ENCODE data around the gene KIFBP.

DNA sequence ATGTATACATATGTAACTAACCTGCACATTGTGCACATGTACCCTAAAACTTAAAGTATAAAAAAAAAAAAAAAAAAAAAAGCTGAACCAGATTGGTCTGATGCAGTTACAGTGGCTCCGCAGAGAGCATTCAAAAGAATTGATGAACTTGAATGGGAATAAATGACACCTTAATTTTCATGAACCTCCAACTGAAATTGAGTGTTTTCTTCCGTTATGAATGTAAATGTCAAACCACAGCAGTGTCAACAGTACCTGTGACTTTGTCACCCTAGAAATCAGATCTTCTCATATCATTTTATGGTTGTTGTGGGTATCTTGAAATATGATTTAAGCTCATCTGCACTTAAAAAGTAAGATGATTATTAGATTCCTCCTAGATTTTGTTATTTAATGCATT is 66.6 kb downstream of the KIFBP start:
- TF ChIP-seq, protein P1, sequence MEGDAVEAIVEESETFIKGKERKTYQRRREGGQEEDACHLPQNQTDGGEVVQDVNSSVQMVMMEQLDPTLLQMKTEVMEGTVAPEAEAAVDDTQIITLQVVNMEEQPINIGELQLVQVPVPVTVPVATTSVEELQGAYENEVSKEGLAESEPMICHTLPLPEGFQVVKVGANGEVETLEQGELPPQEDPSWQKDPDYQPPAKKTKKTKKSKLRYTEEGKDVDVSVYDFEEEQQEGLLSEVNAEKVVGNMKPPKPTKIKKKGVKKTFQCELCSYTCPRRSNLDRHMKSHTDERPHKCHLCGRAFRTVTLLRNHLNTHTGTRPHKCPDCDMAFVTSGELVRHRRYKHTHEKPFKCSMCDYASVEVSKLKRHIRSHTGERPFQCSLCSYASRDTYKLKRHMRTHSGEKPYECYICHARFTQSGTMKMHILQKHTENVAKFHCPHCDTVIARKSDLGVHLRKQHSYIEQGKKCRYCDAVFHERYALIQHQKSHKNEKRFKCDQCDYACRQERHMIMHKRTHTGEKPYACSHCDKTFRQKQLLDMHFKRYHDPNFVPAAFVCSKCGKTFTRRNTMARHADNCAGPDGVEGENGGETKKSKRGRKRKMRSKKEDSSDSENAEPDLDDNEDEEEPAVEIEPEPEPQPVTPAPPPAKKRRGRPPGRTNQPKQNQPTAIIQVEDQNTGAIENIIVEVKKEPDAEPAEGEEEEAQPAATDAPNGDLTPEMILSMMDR (IDR thresholded peaks at IDR 0.05) = no peak
- no peak for TF ChIP-seq POLR2A (IDR thresholded peaks at IDR 0.05)
